Activated naive CD4-positive, alpha-beta T cell treated with anti-CD3 and anti-CD28 coated beads, Interleukin-2, amount 10 ng/mL, durations not matched to agents 7 days and 5 days (primary cell): ENCODE results near the gene ITPK1.
A peak's percentile ranks its signal among the peaks of the same experiment; 100 is the strongest.

ENCODE experiments used
- CTCF ChIA-PET: fragments of 350-600 bp; sonication (Branson Sonifier 250); formaldehyde crosslinking; loops from one replicate; lab custom pipeline; 2021; ENCODE audit warnings: antibody characterized with exemption; lab: Charles Lee
- DNase-seq: peaks from one replicate; pipeline ENCODE4 v3.0.0-alpha.2; 2020
- H3K27ac Mint-ChIP-seq: one replicate; pipeline ENCODE4 v1.8.0; 2021; ENCODE audit warnings: mild to moderate bottlenecking, moderate library complexity, mixed read lengths
- H3K27me3 Mint-ChIP-seq: one replicate; pipeline ENCODE4 v1.8.0; 2021; ENCODE audit warnings: mild to moderate bottlenecking, mixed read lengths
- H3K36me3 Mint-ChIP-seq: one replicate; pipeline ENCODE4 v1.8.0; 2021; ENCODE audit warnings: mixed read lengths
- H3K4me1 Mint-ChIP-seq: one replicate; pipeline ENCODE4 v1.8.0; 2021; ENCODE audit warnings: mixed read lengths
- H3K4me3 Mint-ChIP-seq: one replicate; pipeline ENCODE4 v1.8.0; 2021; ENCODE audit warnings: mild to moderate bottlenecking, moderate library complexity, mixed read lengths
- H3K9me3 Mint-ChIP-seq: one replicate; pipeline ENCODE4 v1.8.0; 2021; ENCODE audit warnings: mixed read lengths

Gene ITPK1

GRCh38 chr14:93061380-93062012 is 54.2 kb downstream of the ITPK1 start:
- Mint-ChIP-seq H3K4me1 (peaks cover 35% of the 10 kb centered on the region), H3K36me3 (peaks cover 3% of the 10 kb centered on the region), H3K27me3 (no peaks in the 10 kb centered on the region), H3K9me3 (no peaks in the 10 kb centered on the region), H3K4me3 (no peak overlapping the region), H3K27ac (peak overlapping the region; percentile 43)
- DNase-seq: no peak
- CTCF ChIA-PET: interaction anchor here (0.8 to 1.9 kb wide), 2 partner anchors 52 to 55 kb away, joined by 3 to 6 read pairs; no protein-coding TSS in a partner anchor

GRCh38 chr14:93060841-93061240 is 54.9 kb downstream of the ITPK1 start:
- no peak overlapping the region for H3K4me3 Mint-ChIP-seq

GRCh38 chr14:93059917-93060545 is 55.7 kb downstream of the ITPK1 start:
- H3K27me3 Mint-ChIP-seq: no peaks in the 10 kb centered on the region
- DNase-seq: peak; percentile 30
- H3K4me3 Mint-ChIP-seq: no peak overlapping the region

More at GRCh38 chr14:93060841-93061240, 54.9 kb downstream of the ITPK1 start:
- Mint-ChIP-seq H3K4me1 (peaks cover 28% of the 10 kb centered on the region), H3K27ac (no peak overlapping the region), H3K9me3 (no peaks in the 10 kb centered on the region), H3K27me3 (no peaks in the 10 kb centered on the region), H3K36me3 (no peaks in the 10 kb centered on the region)
- no peak for DNase-seq
- CTCF ChIA-PET: interaction anchor here (0.8 to 1.9 kb wide), 2 partner anchors 52 to 56 kb away, joined by 3 to 6 read pairs; no protein-coding TSS in a partner anchor

GRCh38 chr14:93059260-93059659 is 56.5 kb downstream of the ITPK1 start:
- Mint-ChIP-seq H3K27me3 (no peaks in the 10 kb centered on the region), H3K4me1 (peaks cover 14% of the 10 kb centered on the region), H3K27ac (no peak overlapping the region), H3K36me3 (no peaks in the 10 kb centered on the region), H3K9me3 (no peaks in the 10 kb centered on the region), H3K4me3 (no peak overlapping the region)
- CTCF ChIA-PET: no interaction called here
- no peak for DNase-seq

More at GRCh38 chr14:93059917-93060545, 55.7 kb downstream of the ITPK1 start:
- Mint-ChIP-seq H3K36me3 (no peaks in the 10 kb centered on the region), H3K4me1 (peaks cover 20% of the 10 kb centered on the region), H3K9me3 (no peaks in the 10 kb centered on the region), H3K27ac (no peak overlapping the region)
- CTCF ChIA-PET: interaction anchor here (1.9 kb wide), 1 partner anchor 53 kb away, joined by 6 read pairs; no protein-coding TSS in a partner anchor

- Mint-ChIP-seq H3K27me3 (no peaks in the 10 kb centered on the region), H3K9me3 (no peaks in the 10 kb centered on the region), H3K27ac (peak overlapping the region; percentile 49), H3K36me3 (no peaks in the 10 kb centered on the region), H3K4me3 (no peak overlapping the region), H3K4me1 (peaks cover 14% of the 10 kb centered on the region)
- DNase-seq: no peak
- CTCF ChIA-PET: no interaction called here
Measured at GRCh38 chr14:93057586-93058280, 58.0 kb downstream of the ITPK1 start.

- no peaks in the 10 kb centered on the region for H3K27me3 Mint-ChIP-seq
- CTCF ChIA-PET: no interaction called here
- no peaks in the 10 kb centered on the region for H3K36me3 Mint-ChIP-seq
- no peak overlapping the region for H3K4me3 Mint-ChIP-seq
- peak overlapping the region; percentile 49 for H3K27ac Mint-ChIP-seq
- no peak for DNase-seq
- peaks cover 14% of the 10 kb centered on the region for H3K4me1 Mint-ChIP-seq
- no peaks in the 10 kb centered on the region for H3K9me3 Mint-ChIP-seq
Measured at GRCh38 chr14:93056840-93057585, 58.7 kb downstream of the ITPK1 start.

- Mint-ChIP-seq H3K9me3 (no peaks in the 10 kb centered on the region), H3K4me1 (peaks cover 11% of the 10 kb centered on the region), H3K4me3 (no peak overlapping the region), H3K36me3 (no peaks in the 10 kb centered on the region), H3K27ac (no peak overlapping the region), H3K27me3 (no peaks in the 10 kb centered on the region)
- CTCF ChIA-PET: no interaction called here
- no peak for DNase-seq
Measured at GRCh38 chr14:93056166-93056839, 59.4 kb downstream of the ITPK1 start.

- H3K36me3 Mint-ChIP-seq: no peaks in the 10 kb centered on the region
- no peaks in the 10 kb centered on the region for H3K9me3 Mint-ChIP-seq
- H3K4me1 Mint-ChIP-seq: peaks cover 11% of the 10 kb centered on the region
- no peak overlapping the region for H3K27ac Mint-ChIP-seq
- CTCF ChIA-PET: no interaction called here
- no peak overlapping the region for H3K4me3 Mint-ChIP-seq
- H3K27me3 Mint-ChIP-seq: no peaks in the 10 kb centered on the region
- no peak for DNase-seq
Measured at GRCh38 chr14:93055651-93056115, 60.0 kb downstream of the ITPK1 start.

- H3K36me3 Mint-ChIP-seq: no peaks in the 10 kb centered on the region
Measured at GRCh38 chr14:93054876-93055275, 60.8 kb downstream of the ITPK1 start.

GRCh38 chr14:93054006-93054405 is 61.7 kb downstream of the ITPK1 start:
- Mint-ChIP-seq H3K36me3 (peaks cover 3% of the 10 kb centered on the region), H3K9me3 (no peaks in the 10 kb centered on the region), H3K4me3 (no peak overlapping the region), H3K27ac (no peak overlapping the region), H3K4me1 (peaks cover 3% of the 10 kb centered on the region), H3K27me3 (no peaks in the 10 kb centered on the region)
- CTCF ChIA-PET: no interaction called here
- no peak for DNase-seq

More at GRCh38 chr14:93054876-93055275, 60.8 kb downstream of the ITPK1 start:
- no peak for DNase-seq
- Mint-ChIP-seq H3K4me3 (no peak overlapping the region), H3K27me3 (no peaks in the 10 kb centered on the region), H3K4me1 (peaks cover 3% of the 10 kb centered on the region), H3K9me3 (no peaks in the 10 kb centered on the region), H3K27ac (no peak overlapping the region)
- CTCF ChIA-PET: no interaction called here

- H3K36me3 Mint-ChIP-seq: peaks cover 3% of the 10 kb centered on the region
- no peaks in the 10 kb centered on the region for H3K4me1 Mint-ChIP-seq
- no peak for DNase-seq
- no peaks in the 10 kb centered on the region for H3K9me3 Mint-ChIP-seq
- H3K27me3 Mint-ChIP-seq: no peaks in the 10 kb centered on the region
- CTCF ChIA-PET: no interaction called here
- H3K27ac Mint-ChIP-seq: no peak overlapping the region
- no peak overlapping the region for H3K4me3 Mint-ChIP-seq
Measured at GRCh38 chr14:93051600-93052546, 63.9 kb downstream of the ITPK1 start.

- Mint-ChIP-seq H3K27ac (no peak overlapping the region), H3K4me3 (no peak overlapping the region), H3K36me3 (peaks cover 3% of the 10 kb centered on the region), H3K9me3 (no peaks in the 10 kb centered on the region), H3K4me1 (no peaks in the 10 kb centered on the region), H3K27me3 (no peaks in the 10 kb centered on the region)
- CTCF ChIA-PET: interaction anchor here (0.7 kb wide), 1 partner anchor 16 kb away, joined by 3 read pairs; no protein-coding TSS in a partner anchor
- no peak for DNase-seq
Measured at GRCh38 chr14:93050761-93051160, 65.0 kb downstream of the ITPK1 start.
